Measurements from ENCODE around the gene CTPS2.
A peak's percentile ranks its signal among the peaks of the same experiment; 100 is the strongest.

CTPS2 gene

GRCh38 chrX:16700734-16701133 lies 11.7 kb downstream of the CTPS2 start:
- Histone ChIP-seq H3K36me3 (ENCODE audit: insufficient read depth, low read length) (peaks cover 63% of the 10 kb centered on the region), H3K9ac (ENCODE audit: low read length) (no peak overlapping the region), H3K9me2 (ENCODE audit: low read depth, low read length) (no peaks in the 10 kb centered on the region), H2AFZ (ENCODE audit: low read length) (no peak overlapping the region), H3K27me3 (ENCODE audit: insufficient read depth, low read length) (no peaks in the 10 kb centered on the region), H3K9me3 (ENCODE audit: low read length) (no peaks in the 10 kb centered on the region), H3F3A (ENCODE audit: insufficient read depth, low read length) (peaks cover 3% of the 10 kb centered on the region; the same call in 1 of the 2 replicates), H3K4me3 (ENCODE audit: low read depth, low read length, poor library complexity, severe bottlenecking) (no peak overlapping the region), H3K79me2 (ENCODE audit: insufficient read depth, low read length) (no peaks in the 10 kb centered on the region), H3K27ac (ENCODE audit: low read depth, low read length, poor library complexity, severe bottlenecking) (peak overlapping the region; percentile 36), H4K20me1 (ENCODE audit: insufficient read depth, low read length) (no peaks in the 10 kb centered on the region), H3K4me1 (ENCODE audit: insufficient read depth, low read length, severe bottlenecking) (peaks cover 33% of the 10 kb centered on the region), H3K4me2 (ENCODE audit: low read length) (no peak overlapping the region)
- no peak for TF ChIP-seq EZH2 (IDR thresholded peaks at IDR 0.05; ENCODE audit: borderline replicate concordance, low read length)
- TF ChIP-seq CTCF (IDR thresholded peaks at IDR 0.05; ENCODE audit: low read length) = no peak

GRCh38 chrX:16699389-16699788 lies 13.1 kb downstream of the CTPS2 start:
- Histone ChIP-seq H3K9me2 (ENCODE audit: low read depth, low read length) (no peaks in the 10 kb centered on the region), H2AFZ (ENCODE audit: low read length) (no peak overlapping the region), H3K27ac (ENCODE audit: low read depth, low read length, poor library complexity, severe bottlenecking) (peak overlapping the region; percentile 49), H3K27me3 (ENCODE audit: insufficient read depth, low read length) (no peaks in the 10 kb centered on the region), H4K20me1 (ENCODE audit: insufficient read depth, low read length) (no peaks in the 10 kb centered on the region), H3K4me1 (ENCODE audit: insufficient read depth, low read length, severe bottlenecking) (peaks cover 20% of the 10 kb centered on the region), H3K9me3 (ENCODE audit: low read length) (no peaks in the 10 kb centered on the region), H3K79me2 (ENCODE audit: insufficient read depth, low read length) (no peaks in the 10 kb centered on the region), H3K4me2 (ENCODE audit: low read length) (no peak overlapping the region), H3F3A (ENCODE audit: insufficient read depth, low read length) (peaks cover under 1% of the 10 kb centered on the region; the same call in 1 of the 2 replicates), H3K4me3 (ENCODE audit: low read depth, low read length, poor library complexity, severe bottlenecking) (no peak overlapping the region), H3K9ac (ENCODE audit: low read length) (no peak overlapping the region), H3K36me3 (ENCODE audit: insufficient read depth, low read length) (peaks cover 70% of the 10 kb centered on the region)
- no peak for TF ChIP-seq EZH2 (IDR thresholded peaks at IDR 0.05; ENCODE audit: borderline replicate concordance, low read length)
- no peak for TF ChIP-seq CTCF (IDR thresholded peaks at IDR 0.05; ENCODE audit: low read length)

GRCh38 chrX:16696956-16697355 lies 15.5 kb downstream of the CTPS2 start:
- peak overlapping the region; percentile 49 for H3K27ac ChIP-seq (ENCODE audit: low read depth, low read length, poor library complexity, severe bottlenecking)
- TF ChIP-seq CTCF (IDR thresholded peaks at IDR 0.05; ENCODE audit: low read length) = no peak
- no peak for TF ChIP-seq EZH2 (IDR thresholded peaks at IDR 0.05; ENCODE audit: borderline replicate concordance, low read length)
- H3K27me3 ChIP-seq (ENCODE audit: insufficient read depth, low read length) = no peaks in the 10 kb centered on the region
- no peak overlapping the region for H2AFZ ChIP-seq (ENCODE audit: low read length)
- H3K9me2 ChIP-seq (ENCODE audit: low read depth, low read length) = no peaks in the 10 kb centered on the region
- no peak overlapping the region for H3K4me2 ChIP-seq (ENCODE audit: low read length)
- H4K20me1 ChIP-seq (ENCODE audit: insufficient read depth, low read length) = no peaks in the 10 kb centered on the region
- H3K36me3 ChIP-seq (ENCODE audit: insufficient read depth, low read length) = peaks cover 71% of the 10 kb centered on the region
- no peak overlapping the region for H3K9ac ChIP-seq (ENCODE audit: low read length)
- H3F3A ChIP-seq (ENCODE audit: insufficient read depth, low read length) = no peaks in the 10 kb centered on the region
- no peak overlapping the region for H3K4me3 ChIP-seq (ENCODE audit: low read depth, low read length, poor library complexity, severe bottlenecking)
- H3K4me1 ChIP-seq (ENCODE audit: insufficient read depth, low read length, severe bottlenecking) = peaks cover 9% of the 10 kb centered on the region
- no peaks in the 10 kb centered on the region for H3K9me3 ChIP-seq (ENCODE audit: low read length)
- no peaks in the 10 kb centered on the region for H3K79me2 ChIP-seq (ENCODE audit: insufficient read depth, low read length)

Measured in OCI-LY1 (cell line).